ENCODE measurements around the gene KISS1R.
"Not testable (repeated sequence)": the region's sequence is repeated elsewhere in the genome, so short reads cannot be mapped to it uniquely, and the experiment has no call there.

The KISS1R gene

DNA sequence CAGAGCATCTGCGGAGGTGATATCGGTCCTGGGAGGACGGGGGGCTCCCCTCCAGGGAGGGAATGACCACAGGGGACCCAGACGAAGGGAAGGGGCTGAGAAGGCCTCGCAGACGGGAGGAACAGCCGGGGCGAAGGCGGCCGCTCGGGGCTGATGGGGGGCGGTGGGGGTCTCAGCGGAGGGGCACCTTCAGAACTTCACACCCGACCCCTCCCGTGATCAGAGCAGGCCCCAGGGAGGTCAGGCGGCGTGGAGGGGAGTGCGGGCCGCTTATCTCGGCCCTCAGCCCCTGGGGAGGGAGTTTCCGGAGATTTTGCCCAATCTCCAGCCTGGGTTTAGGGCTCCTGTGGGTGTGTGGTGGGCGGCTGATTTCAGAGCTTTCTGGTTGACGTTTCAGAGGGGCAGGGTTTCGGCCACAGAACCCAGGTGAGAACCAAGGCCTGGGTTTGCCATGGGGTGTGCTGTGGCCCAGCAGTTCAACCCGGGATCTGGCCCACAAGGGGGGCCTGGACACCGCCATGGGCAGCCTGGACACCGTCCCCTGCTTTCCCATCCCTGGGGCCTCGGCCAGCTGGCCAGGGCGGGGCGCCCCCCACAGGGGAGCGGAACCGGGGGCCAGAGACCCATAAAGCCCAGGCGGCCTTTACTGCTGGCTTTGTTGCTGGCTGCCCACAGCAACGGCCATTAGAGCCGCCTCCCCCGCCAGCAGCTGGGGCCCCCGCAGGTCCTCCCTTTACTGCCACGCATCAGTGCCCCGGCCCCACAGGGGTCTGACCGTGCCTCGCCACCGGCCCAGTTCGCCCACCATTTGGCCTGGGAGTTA lies 37.8 kb downstream of the KISS1R start:
- Histone ChIP-seq H3K27ac (ENCODE audit: low read length) (no peak overlapping the region), H3F3A (ENCODE audit: insufficient read depth, low read length) (no peaks in the 10 kb centered on the region), H3K79me2 (ENCODE audit: low read length) (peaks cover 15% of the 10 kb centered on the region; the same call in 1 of the 2 replicates), H3K4me2 (ENCODE audit: low read depth, low read length) (no peak overlapping the region), H3K9me3 (replicated peaks; ENCODE audit: insufficient read depth, low read length) (no peaks in the 10 kb centered on the region), H3K9me2 (replicated peaks; ENCODE audit: insufficient read depth, low read length) (no peaks in the 10 kb centered on the region), H3K4me1 (ENCODE audit: low read length) (no peaks in the 10 kb centered on the region), H3K27me3 (replicated peaks; ENCODE audit: insufficient read depth, low read length) (no peaks in the 10 kb centered on the region), H3K36me3 (replicated peaks; ENCODE audit: insufficient read depth, low read length) (no peaks in the 10 kb centered on the region), H2AFZ (ENCODE audit: low read length) (no peak overlapping the region), H3K9ac (ENCODE audit: low read length) (no peak overlapping the region), H4K20me1 (ENCODE audit: insufficient read depth, low read length) (no peaks in the 10 kb centered on the region), H3K4me3 (ENCODE audit: low read length) (no peak overlapping the region)
- TF ChIP-seq EZH2 (optimal IDR thresholded peaks at IDR 0.05; ENCODE audit: low read depth, low read length): no peak
- TF ChIP-seq, protein P1, sequence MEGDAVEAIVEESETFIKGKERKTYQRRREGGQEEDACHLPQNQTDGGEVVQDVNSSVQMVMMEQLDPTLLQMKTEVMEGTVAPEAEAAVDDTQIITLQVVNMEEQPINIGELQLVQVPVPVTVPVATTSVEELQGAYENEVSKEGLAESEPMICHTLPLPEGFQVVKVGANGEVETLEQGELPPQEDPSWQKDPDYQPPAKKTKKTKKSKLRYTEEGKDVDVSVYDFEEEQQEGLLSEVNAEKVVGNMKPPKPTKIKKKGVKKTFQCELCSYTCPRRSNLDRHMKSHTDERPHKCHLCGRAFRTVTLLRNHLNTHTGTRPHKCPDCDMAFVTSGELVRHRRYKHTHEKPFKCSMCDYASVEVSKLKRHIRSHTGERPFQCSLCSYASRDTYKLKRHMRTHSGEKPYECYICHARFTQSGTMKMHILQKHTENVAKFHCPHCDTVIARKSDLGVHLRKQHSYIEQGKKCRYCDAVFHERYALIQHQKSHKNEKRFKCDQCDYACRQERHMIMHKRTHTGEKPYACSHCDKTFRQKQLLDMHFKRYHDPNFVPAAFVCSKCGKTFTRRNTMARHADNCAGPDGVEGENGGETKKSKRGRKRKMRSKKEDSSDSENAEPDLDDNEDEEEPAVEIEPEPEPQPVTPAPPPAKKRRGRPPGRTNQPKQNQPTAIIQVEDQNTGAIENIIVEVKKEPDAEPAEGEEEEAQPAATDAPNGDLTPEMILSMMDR (IDR thresholded peaks at IDR 0.05; ENCODE audit: low read length): no peak
- TF ChIP-seq EZH2phosphoT487 (IDR thresholded peaks at IDR 0.05; ENCODE audit: low read length): no peak
- no peak for DNase-seq

DNA sequence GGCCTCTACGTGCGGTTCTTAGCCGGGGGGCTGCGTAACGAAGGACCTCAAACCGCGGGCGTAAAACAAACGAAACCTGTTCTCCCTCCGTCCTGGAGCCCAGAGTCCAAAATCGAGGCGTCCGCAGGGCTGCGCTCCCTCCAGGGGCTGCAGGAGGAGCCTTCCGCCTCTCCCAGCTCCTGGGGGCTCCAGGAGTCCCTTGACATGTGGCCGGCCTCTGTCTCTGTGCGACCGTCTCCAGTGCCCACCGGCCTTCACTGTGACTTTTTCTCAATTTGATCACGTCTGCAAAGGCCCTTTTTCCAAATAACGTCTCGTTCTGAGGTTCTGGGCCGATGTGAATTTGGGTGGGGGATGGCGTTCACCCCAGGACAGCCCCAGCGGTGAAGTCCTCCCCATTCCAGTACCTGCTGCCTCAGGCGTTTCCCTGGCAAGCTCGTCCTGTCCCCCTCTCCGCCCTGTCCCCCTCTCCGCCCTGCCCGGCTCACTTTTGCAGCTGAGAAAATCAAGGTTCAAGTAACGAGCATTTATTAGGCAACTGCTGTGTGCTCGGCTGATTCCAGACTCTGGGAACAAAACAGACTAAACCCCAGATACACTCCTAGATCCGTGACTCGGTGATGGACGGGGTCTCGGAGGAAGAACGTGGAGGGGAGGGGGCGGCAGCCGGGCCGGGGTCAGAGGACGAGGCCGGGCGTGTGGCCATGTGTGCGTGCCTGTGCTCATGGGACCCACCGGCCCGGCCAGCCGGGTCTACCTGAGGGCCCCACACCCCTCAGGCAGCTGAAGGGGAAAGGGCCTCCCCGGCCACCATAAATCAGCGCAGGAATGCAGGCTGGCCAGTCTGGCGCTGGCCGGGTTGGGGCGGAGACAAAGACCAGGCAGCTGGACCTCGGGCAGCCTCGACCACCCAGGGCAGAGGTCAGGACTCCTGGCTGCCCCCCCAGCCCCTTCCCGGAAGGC lies 39.0 kb downstream of the KISS1R start:
- no peaks in the 10 kb centered on the region for H3F3A ChIP-seq (ENCODE audit: insufficient read depth, low read length)
- no peak overlapping the region for H3K4me3 ChIP-seq (ENCODE audit: low read length)
- H3K4me2 ChIP-seq (ENCODE audit: low read depth, low read length): no peak overlapping the region
- H3K27ac ChIP-seq (ENCODE audit: low read length): no peak overlapping the region
- H3K27me3 ChIP-seq (replicated peaks; ENCODE audit: insufficient read depth, low read length): no peaks in the 10 kb centered on the region
- H3K9me3 ChIP-seq (replicated peaks; ENCODE audit: insufficient read depth, low read length): no peaks in the 10 kb centered on the region
- no peak for DNase-seq
- no peak overlapping the region for H2AFZ ChIP-seq (ENCODE audit: low read length)
- H3K79me2 ChIP-seq (ENCODE audit: low read length): peaks cover 15% of the 10 kb centered on the region; the same call in 1 of the 2 replicates
- H3K9me2 ChIP-seq (replicated peaks; ENCODE audit: insufficient read depth, low read length): no peaks in the 10 kb centered on the region
- no peak for TF ChIP-seq EZH2 (optimal IDR thresholded peaks at IDR 0.05; ENCODE audit: low read depth, low read length)
- TF ChIP-seq, protein P1 (IDR thresholded peaks at IDR 0.05; ENCODE audit: low read length): no peak
- no peak for TF ChIP-seq EZH2phosphoT487 (IDR thresholded peaks at IDR 0.05; ENCODE audit: low read length)
- H3K36me3 ChIP-seq (replicated peaks; ENCODE audit: insufficient read depth, low read length): no peaks in the 10 kb centered on the region
- no peak overlapping the region for H3K9ac ChIP-seq (ENCODE audit: low read length)
- no peaks in the 10 kb centered on the region for H3K4me1 ChIP-seq (ENCODE audit: low read length)
- no peaks in the 10 kb centered on the region for H4K20me1 ChIP-seq (ENCODE audit: insufficient read depth, low read length)

DNA sequence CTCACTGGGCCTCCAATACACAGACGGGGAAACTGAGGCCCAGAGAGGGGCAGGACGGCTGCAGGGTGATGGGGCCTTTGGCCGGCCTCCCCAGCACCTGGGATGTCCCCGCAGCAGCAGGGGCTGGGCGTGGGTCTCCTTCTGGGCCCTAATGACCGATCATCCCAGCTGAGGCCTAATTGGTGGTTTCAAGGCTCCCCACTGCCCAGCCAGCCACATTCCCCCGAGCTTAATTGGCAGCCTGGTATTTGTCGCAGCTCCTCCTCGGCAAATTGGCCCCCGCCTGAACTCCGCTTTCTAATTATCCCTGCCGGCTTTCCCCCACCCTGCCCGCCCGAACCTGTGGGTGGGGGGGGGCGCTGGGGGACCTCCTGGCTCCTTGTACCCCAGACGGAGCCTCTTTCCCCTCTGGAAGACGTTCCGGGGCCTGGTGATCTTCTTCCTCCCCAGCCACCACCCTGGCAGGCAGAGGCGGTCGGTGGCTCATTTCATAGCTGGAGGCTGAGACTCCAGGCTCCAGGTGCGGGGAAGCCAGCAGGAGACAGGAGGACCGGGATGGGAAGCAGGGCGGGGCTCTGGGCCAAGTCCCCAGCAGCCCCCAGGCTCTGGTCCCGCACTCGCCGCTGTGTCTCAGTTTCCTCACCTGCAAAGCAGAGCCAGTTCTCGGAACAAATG lies 39.8 kb downstream of the KISS1R start:
- Histone ChIP-seq H3K4me3 (ENCODE audit: low read length) (no peak overlapping the region), H3F3A (ENCODE audit: insufficient read depth, low read length) (no peaks in the 10 kb centered on the region), H3K36me3 (replicated peaks; ENCODE audit: insufficient read depth, low read length) (no peaks in the 10 kb centered on the region), H3K27ac (ENCODE audit: low read length) (no peak overlapping the region), H3K9me2 (replicated peaks; ENCODE audit: insufficient read depth, low read length) (no peaks in the 10 kb centered on the region), H3K9ac (ENCODE audit: low read length) (no peak overlapping the region), H3K79me2 (ENCODE audit: low read length) (peaks cover 15% of the 10 kb centered on the region; the same call in 1 of the 2 replicates), H3K4me1 (ENCODE audit: low read length) (no peaks in the 10 kb centered on the region), H3K27me3 (replicated peaks; ENCODE audit: insufficient read depth, low read length) (no peaks in the 10 kb centered on the region), H4K20me1 (ENCODE audit: insufficient read depth, low read length) (no peaks in the 10 kb centered on the region), H3K9me3 (replicated peaks; ENCODE audit: insufficient read depth, low read length) (no peaks in the 10 kb centered on the region), H3K4me2 (ENCODE audit: low read depth, low read length) (no peak overlapping the region), H2AFZ (ENCODE audit: low read length) (no peak overlapping the region)
- no peak for DNase-seq
- TF ChIP-seq EZH2 (optimal IDR thresholded peaks at IDR 0.05; ENCODE audit: low read depth, low read length): no peak
- no peak for TF ChIP-seq EZH2phosphoT487 (IDR thresholded peaks at IDR 0.05; ENCODE audit: low read length)
- TF ChIP-seq, protein P1 (IDR thresholded peaks at IDR 0.05; ENCODE audit: low read length): no peak

DNA sequence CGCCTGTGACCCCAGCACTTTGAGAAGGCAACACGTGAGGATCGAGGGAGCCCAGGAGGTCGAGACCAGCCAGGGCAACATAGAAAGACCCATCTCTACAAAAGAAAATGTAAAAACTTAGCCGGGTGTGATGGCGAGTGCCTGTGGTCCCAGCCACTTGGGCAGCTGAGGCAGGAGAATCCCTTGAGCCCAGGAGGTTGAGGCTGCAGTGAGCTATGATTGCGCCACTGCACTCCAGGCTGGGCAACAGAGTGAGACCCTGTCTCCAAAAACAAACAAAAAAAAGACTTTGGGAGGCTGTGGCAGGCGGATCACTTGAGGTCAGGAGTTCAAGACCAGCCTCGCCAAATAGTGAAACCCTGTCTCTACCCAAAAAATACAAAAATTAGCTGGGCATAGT lies 40.4 kb downstream of the KISS1R start:
- H3F3A ChIP-seq (ENCODE audit: insufficient read depth, low read length); H3K9me3 ChIP-seq (replicated peaks; ENCODE audit: insufficient read depth, low read length); H3K9ac ChIP-seq (ENCODE audit: low read length); H3K4me2 ChIP-seq (ENCODE audit: low read depth, low read length); H3K27me3 ChIP-seq (replicated peaks; ENCODE audit: insufficient read depth, low read length); H3K9me2 ChIP-seq (replicated peaks; ENCODE audit: insufficient read depth, low read length); H3K4me3 ChIP-seq (ENCODE audit: low read length); H3K27ac ChIP-seq (ENCODE audit: low read length); DNase-seq; H3K4me1 ChIP-seq (ENCODE audit: low read length); H3K36me3 ChIP-seq (replicated peaks; ENCODE audit: insufficient read depth, low read length); H4K20me1 ChIP-seq (ENCODE audit: insufficient read depth, low read length); H2AFZ ChIP-seq (ENCODE audit: low read length): not testable (repeated sequence)
- H3K79me2 ChIP-seq (ENCODE audit: low read length): peaks cover 13% of the 10 kb centered on the region; the same call in 1 of the 2 replicates
